GM19023 (cell line): ENCODE results near the gene PACC1.
A peak's percentile ranks its signal among the peaks of the same experiment; 100 is the strongest.

Source experiments
- ATAC-seq: cut with Tn5 transposase; IDR thresholded peaks from one replicate; pipeline ENCODE4 v1.9.1; 2021; ENCODE audit warnings: mild to moderate bottlenecking, moderate library complexity; ENCODE audit not compliant: unreplicated experiment

The PACC1 gene

GRCh38 chr1:212414328-212415106 is at the start of gene PACC1:
PACC1 (minus strand) TSS chr1:212414886; CDS start chr1:212414757, 129 bp downstream.
- ATAC-seq = peak; percentile 96

GRCh38 chr1:212463565-212464285 is 49.0 kb upstream of the PACC1 start:
- no peak for ATAC-seq

- ATAC-seq = no peak
These were observed 47.4 kb upstream of the PACC1 start for GRCh38 chr1:212461916-212462660.

- ATAC-seq = no peak
These were observed 45.7 kb upstream of the PACC1 start for GRCh38 chr1:212460376-212460775.

- no peak for ATAC-seq
These were observed 45.0 kb upstream of the PACC1 start for GRCh38 chr1:212459656-212460055.

GRCh38 chr1:212458817-212459216 is 44.1 kb upstream of the PACC1 start:
- no peak for ATAC-seq

GRCh38 chr1:212457740-212458338 is 43.2 kb upstream of the PACC1 start:
- ATAC-seq = no peak

GRCh38 chr1:212455803-212456528 is 41.3 kb upstream of the PACC1 start:
- peak; percentile 71 for ATAC-seq

GRCh38 chr1:212455401-212455800 is 40.7 kb upstream of the PACC1 start:
- no peak for ATAC-seq

- ATAC-seq = no peak
These were observed 40.1 kb upstream of the PACC1 start for GRCh38 chr1:212454741-212455140.

- no peak for ATAC-seq
These were observed 38.6 kb upstream of the PACC1 start for GRCh38 chr1:212453156-212453857.

- no peak for ATAC-seq
These were observed 37.9 kb upstream of the PACC1 start for GRCh38 chr1:212452323-212453155.

- ATAC-seq = no peak
These were observed 37.0 kb upstream of the PACC1 start for GRCh38 chr1:212451416-212452322.

GRCh38 chr1:212450331-212450881 is 35.7 kb upstream of the PACC1 start:
- ATAC-seq = no peak

GRCh38 chr1:212447478-212447877 is 32.8 kb upstream of the PACC1 start:
- no peak for ATAC-seq

- ATAC-seq = no peak
These were observed 31.6 kb upstream of the PACC1 start for GRCh38 chr1:212446333-212446732.

- ATAC-seq = no peak
These were observed 27.7 kb upstream of the PACC1 start for GRCh38 chr1:212442408-212442807.

GRCh38 chr1:212440419-212440818 is 25.7 kb upstream of the PACC1 start:
- no peak for ATAC-seq
